Endothelial cell (in vitro differentiated cells): Measurements from ENCODE around the gene VIPR2. TPM values are rescaled to one million over a fixed set of nuclear protein-coding genes. Genes with fewer than 3 reads are reported as not detected.

Source experiments
- DNase-seq: peaks from one replicate; pipeline ENCODE4 v3.0.0; 2021; ENCODE audit warnings: low spot score
- H3K27ac Mint-ChIP-seq: one replicate; pipeline ENCODE4 v1.8.0; 2021; ENCODE audit warnings: mixed read lengths, inconsistent platforms; ENCODE audit not compliant: unreplicated experiment
- H3K27me3 Mint-ChIP-seq: one replicate; pipeline ENCODE4 v1.8.0; 2021; ENCODE audit warnings: mild to moderate bottlenecking, moderate library complexity, mixed read lengths, inconsistent platforms; ENCODE audit not compliant: unreplicated experiment
- H3K36me3 Mint-ChIP-seq: one replicate; pipeline ENCODE4 v1.8.0; 2021; ENCODE audit warnings: mild to moderate bottlenecking, low read depth, mixed read lengths, inconsistent platforms; ENCODE audit not compliant: unreplicated experiment
- H3K4me1 Mint-ChIP-seq: one replicate; pipeline ENCODE4 v1.8.0; 2021; ENCODE audit warnings: mild to moderate bottlenecking, mixed read lengths, inconsistent platforms; ENCODE audit not compliant: unreplicated experiment
- H3K4me3 Mint-ChIP-seq: one replicate; pipeline ENCODE4 v1.8.0; 2021; ENCODE audit warnings: mild to moderate bottlenecking, mixed read lengths, inconsistent platforms; ENCODE audit not compliant: unreplicated experiment
- H3K9me3 Mint-ChIP-seq: one replicate; pipeline ENCODE4 v1.8.0; 2021; ENCODE audit warnings: mixed read lengths, inconsistent platforms; ENCODE audit not compliant: unreplicated experiment
- CTCF ChIP-seq: fragments of 200-600 bp; sonication (generic); IDR thresholded peaks from one replicate; pipeline ENCODE4 v1.5.0; 2021; ENCODE audit warnings: antibody characterized with exemption; ENCODE audit not compliant: unreplicated experiment
- total RNA-seq: library from RNA; stranded (reverse); fragmentation: NEBNext Ultra II Directional; extraction: Animal tissue kit (Norgen Biotek cat#: 25700); gene quantifications from one replicate; pipeline ENCODE4 v1.2.1, GENCODE V29; 2021; ENCODE audit not compliant: unreplicated experiment

VIPR2 gene
- total RNA-seq, 1 donor from 2014 or later = 2.4 TPM

GRCh38 chr7:159098811-159099655 is 45.6 kb downstream of the VIPR2 start:
- Mint-ChIP-seq H3K36me3 (peaks cover 22% of the 10 kb centered on the region), H3K4me3 (no peak overlapping the region), H3K4me1 (no peaks in the 10 kb centered on the region), H3K9me3 (no peaks in the 10 kb centered on the region), H3K27me3 (peaks cover 11% of the 10 kb centered on the region), H3K27ac (no peak overlapping the region)
- no peak for DNase-seq
- TF ChIP-seq CTCF = no peak

GRCh38 chr7:159098424-159098786 is 46.3 kb downstream of the VIPR2 start:
- Mint-ChIP-seq H3K27ac (no peak overlapping the region), H3K4me3 (no peak overlapping the region), H3K9me3 (no peaks in the 10 kb centered on the region), H3K4me1 (no peaks in the 10 kb centered on the region), H3K27me3 (peaks cover 11% of the 10 kb centered on the region), H3K36me3 (peaks cover 18% of the 10 kb centered on the region)
- DNase-seq = no peak
- TF ChIP-seq CTCF = no peak

GRCh38 chr7:159097661-159098423 is 46.8 kb downstream of the VIPR2 start:
- no peak for TF ChIP-seq CTCF
- H3K36me3 Mint-ChIP-seq = peaks cover 15% of the 10 kb centered on the region
- H3K27ac Mint-ChIP-seq = no peak overlapping the region
- no peaks in the 10 kb centered on the region for H3K4me1 Mint-ChIP-seq
- no peak for DNase-seq
- no peaks in the 10 kb centered on the region for H3K9me3 Mint-ChIP-seq
- H3K4me3 Mint-ChIP-seq = no peak overlapping the region
- peaks cover 13% of the 10 kb centered on the region for H3K27me3 Mint-ChIP-seq

- Mint-ChIP-seq H3K36me3 (peaks cover 11% of the 10 kb centered on the region), H3K27ac (no peak overlapping the region), H3K27me3 (peaks cover 12% of the 10 kb centered on the region), H3K9me3 (no peaks in the 10 kb centered on the region), H3K4me1 (no peaks in the 10 kb centered on the region), H3K4me3 (no peak overlapping the region)
- no peak for DNase-seq
- no peak for TF ChIP-seq CTCF
Measured at GRCh38 chr7:159096736-159097581, 47.7 kb downstream of the VIPR2 start.
